C4-2B (cell line): ENCODE data around the gene GRAMD1C.

Experiments
- H3K27ac ChIP-seq: fragments of 450-650 bp; 2 replicates; pipeline ENCODE4 v1.5.1; 2017
- ZFX ChIP-seq: fragments of 450-650 bp; IDR thresholded peaks from 2 replicates; pipeline ENCODE4 v1.6.1; 2017
- TF ChIP-seq, protein P1 (sequence below): fragments of 450-650 bp; conservative IDR thresholded peaks from 2 replicates; pipeline ENCODE4 v1.5.1; 2017; ENCODE audit warnings: mild to moderate bottlenecking

Gene GRAMD1C

DNA sequence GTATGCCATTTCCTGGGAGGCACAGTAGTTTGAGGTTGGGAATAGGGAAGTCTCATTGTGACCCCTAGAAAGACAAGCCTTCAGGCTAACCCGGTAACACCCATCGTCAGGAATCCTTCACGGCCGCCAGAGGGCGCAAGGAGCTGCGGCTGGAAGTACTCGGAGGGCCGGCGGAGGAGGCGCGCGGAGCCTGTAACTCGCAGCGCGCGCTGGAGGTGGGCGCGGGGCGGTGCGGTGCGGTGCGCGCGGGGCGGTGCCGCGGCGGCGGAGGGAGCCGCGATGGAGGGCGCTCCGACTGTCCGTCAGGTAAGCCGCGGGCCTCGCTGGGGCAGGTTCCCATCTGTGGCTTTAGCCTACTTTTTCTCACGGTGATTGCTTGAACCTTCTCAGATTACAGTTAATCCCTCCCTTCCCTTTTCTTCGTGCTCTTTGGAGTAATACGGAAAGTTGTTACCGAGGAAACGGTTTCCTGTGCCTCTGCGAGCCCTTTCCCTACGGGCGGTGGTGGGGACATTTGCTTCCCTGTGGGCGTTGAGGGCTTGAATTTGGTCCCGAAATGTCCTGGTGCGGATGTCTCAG, at the start of gene GRAMD1C:
TSS of gene GRAMD1C (plus strand) at position 158 of the 579 bp plus-strand sequence. CDS start at position 280, 122 bp downstream.
- TF ChIP-seq ZFX, result no peak
- TF ChIP-seq, protein P1, sequence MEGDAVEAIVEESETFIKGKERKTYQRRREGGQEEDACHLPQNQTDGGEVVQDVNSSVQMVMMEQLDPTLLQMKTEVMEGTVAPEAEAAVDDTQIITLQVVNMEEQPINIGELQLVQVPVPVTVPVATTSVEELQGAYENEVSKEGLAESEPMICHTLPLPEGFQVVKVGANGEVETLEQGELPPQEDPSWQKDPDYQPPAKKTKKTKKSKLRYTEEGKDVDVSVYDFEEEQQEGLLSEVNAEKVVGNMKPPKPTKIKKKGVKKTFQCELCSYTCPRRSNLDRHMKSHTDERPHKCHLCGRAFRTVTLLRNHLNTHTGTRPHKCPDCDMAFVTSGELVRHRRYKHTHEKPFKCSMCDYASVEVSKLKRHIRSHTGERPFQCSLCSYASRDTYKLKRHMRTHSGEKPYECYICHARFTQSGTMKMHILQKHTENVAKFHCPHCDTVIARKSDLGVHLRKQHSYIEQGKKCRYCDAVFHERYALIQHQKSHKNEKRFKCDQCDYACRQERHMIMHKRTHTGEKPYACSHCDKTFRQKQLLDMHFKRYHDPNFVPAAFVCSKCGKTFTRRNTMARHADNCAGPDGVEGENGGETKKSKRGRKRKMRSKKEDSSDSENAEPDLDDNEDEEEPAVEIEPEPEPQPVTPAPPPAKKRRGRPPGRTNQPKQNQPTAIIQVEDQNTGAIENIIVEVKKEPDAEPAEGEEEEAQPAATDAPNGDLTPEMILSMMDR, result peak; percentile 93
- peak within 1 kb of the TSS; percentile 56 for H3K27ac ChIP-seq

DNA sequence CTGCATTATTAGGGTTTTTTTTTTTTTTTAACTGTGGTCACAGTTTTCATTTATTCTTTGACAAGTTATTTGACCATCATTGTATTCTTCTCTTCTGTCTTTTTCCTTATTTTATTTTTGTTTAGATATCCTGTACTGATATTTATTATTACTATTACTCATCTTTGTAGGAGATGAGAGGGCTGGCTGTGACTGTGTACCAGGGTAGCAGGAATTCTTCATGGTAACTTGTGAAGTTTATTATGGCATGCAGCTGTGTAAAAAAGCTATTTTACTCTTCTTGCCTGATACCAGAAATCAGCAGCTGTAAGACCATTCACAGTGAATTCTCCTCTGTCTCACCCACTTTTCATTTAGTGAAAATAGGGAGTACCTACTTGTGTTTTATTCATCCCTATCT, 47.2 kb upstream of the GRAMD1C start:
- H3K27ac ChIP-seq, result no peak overlapping the region
- TF ChIP-seq ZFX, result no peak
- TF ChIP-seq, protein P1, result no peak

DNA sequence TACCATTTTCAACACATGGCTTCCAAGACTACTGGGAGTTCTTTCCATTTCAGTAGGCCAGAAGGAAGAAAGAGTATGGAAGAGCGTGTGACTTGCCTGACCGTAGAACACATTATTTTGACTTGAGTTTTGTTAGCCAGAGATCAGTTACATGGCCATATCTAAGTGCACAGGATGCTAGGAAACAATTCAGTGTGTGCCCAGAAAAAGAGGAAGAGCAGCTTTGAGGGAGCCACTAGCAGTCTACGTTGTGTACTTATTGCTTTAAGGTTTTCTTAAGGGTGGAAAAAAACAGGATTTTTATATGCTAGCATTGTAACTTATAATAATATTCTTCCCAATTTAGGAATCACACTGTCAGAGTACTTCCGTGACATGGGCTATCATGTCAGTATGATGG, 44.1 kb upstream of the GRAMD1C start:
- TF ChIP-seq, protein P1, result no peak
- TF ChIP-seq ZFX, result no peak
- no peak overlapping the region for H3K27ac ChIP-seq

DNA sequence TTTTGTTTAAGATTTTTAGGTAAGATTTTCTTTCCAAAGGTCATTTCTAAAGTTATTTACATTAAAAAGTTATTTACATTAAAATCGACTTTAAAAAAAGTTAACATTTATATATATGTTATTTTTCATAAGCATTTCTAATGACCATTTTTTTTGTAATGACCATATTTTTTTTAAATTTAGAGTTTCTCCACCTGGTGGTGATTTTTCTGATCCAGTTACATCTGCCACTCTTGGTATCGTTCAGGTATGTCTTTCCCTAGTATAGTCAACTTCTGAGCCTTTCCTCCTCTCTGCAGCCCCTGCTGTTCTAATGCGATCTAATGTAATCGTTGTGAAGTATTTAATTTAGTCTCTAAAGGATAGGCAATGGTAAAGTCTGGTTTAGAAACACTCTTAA, 42.9 kb upstream of the GRAMD1C start:
- H3K27ac ChIP-seq, result no peak overlapping the region
- TF ChIP-seq, protein P1, result no peak
- no peak for TF ChIP-seq ZFX

DNA sequence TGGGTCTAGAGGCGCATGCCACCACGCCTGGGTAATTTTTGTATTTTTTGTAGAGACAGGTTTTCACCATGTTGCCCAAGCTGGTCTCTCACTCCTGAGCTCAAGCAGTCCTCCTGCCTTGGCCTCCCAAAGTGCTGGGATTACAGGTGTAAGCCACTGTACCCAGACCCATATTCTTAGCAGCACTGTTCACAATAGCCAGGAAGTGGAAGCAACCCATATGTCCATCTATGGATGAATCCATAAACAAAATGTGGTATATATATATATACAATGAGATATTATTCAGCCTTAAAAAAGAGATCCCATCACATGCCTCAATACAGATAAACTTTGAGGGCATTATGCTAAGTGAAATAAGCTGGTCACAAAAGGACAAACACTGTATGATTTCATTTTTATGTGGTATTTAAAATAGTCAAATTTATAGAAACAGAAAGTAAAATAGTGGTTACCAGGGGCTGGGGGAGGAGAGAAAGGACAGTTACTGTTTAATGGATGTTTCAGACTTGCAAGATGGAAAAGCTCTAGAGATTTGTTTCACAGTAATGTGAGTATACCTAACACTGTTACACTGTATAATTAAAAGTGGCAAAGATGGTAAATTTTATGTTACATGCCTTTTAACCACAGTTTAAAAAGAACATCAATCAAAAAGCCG, 35.7 kb upstream of the GRAMD1C start:
- H3K27ac ChIP-seq, result no peak overlapping the region
- no peak for TF ChIP-seq ZFX
- TF ChIP-seq, protein P1, result no peak

DNA sequence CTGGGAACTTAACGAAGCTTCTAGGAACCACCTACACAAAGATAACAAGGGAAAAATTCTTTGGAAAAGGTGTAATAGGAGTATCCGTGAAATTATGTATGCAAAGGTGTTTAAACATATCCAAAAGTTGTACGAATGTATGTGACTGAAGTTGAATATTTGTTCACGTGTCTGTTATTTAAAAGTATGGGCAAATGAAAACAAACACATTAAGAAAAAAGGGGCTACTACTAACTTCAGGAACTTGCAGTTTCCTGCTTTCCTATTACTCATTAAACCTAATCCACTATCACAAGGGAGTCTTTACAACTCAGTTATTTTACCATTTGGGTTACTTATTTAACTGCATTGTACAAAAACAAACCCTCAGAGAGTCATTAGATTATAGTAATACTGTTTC, 33.9 kb upstream of the GRAMD1C start:
- TF ChIP-seq, protein P1, result no peak
- TF ChIP-seq ZFX, result no peak
- H3K27ac ChIP-seq, result no peak overlapping the region

DNA sequence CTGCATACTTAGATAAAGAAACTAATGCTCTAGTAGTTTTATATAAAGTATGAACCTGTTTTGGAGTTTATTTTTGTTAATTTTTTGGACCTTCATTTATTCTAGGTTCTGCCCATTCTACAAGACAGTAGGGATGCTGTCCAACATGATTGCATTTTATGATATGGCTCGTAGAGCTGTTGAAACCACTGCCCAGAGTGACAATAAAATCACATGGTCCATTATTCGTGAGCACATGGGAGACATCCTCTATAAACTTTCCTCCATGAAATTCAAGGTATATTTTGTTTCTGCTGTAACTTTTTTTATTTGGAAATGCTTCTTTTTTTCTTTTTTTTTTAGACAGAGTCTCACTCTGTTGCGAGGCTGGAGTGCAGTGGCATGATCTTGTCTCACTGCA, 33.3 kb upstream of the GRAMD1C start:
- TF ChIP-seq, protein P1, result no peak
- TF ChIP-seq ZFX, result no peak
- H3K27ac ChIP-seq, result no peak overlapping the region
